OCI-LY3 (cell line): ENCODE measurements around the gene SFXN2.

Experiments used
- CTCF ChIP-seq: fragments of 200-600, 300-600 bp; sonication (generic); IDR thresholded peaks from 2 replicates; pipeline ENCODE4 v1.5.1; 2014; ENCODE audit warnings: antibody characterized with exemption, low read length, low read depth
- EZH2phosphoT487 ChIP-seq: fragments of 200-600 bp; shearing (Covaris generic); IDR thresholded peaks from 2 replicates; pipeline ENCODE4 v1.6.1; 2018; ENCODE audit warnings: antibody characterized with exemption, mixed run types, low read depth

- TF ChIP-seq CTCF (no peak), EZH2phosphoT487 (no peak)
Measured at GRCh38 chr10:102712089-102712488, 2.3 kb upstream of the SFXN2 start.
